ENCODE results near the gene PSORS1C1. TPM values are rescaled to one million over a fixed set of nuclear protein-coding genes. Genes with fewer than 3 reads are reported as not detected.
A peak's percentile ranks its signal among the peaks of the same experiment; 100 is the strongest.
"Not testable (repeated sequence)": the region's sequence is repeated elsewhere in the genome, so short reads cannot be mapped to it uniquely, and the experiment has no call there.

PSORS1C1 gene
- total RNA-seq, 1 donor from 2014 or later, result 5.1 TPM

- no peak for DNase-seq (ENCODE audit: low read depth)
Measured at GRCh38 chr6:31178143-31179041, 63.8 kb downstream of the PSORS1C1 start.

- no peak for DNase-seq (ENCODE audit: low read depth)
Measured at GRCh38 chr6:31179042-31179386, 64.4 kb downstream of the PSORS1C1 start.

DNA sequence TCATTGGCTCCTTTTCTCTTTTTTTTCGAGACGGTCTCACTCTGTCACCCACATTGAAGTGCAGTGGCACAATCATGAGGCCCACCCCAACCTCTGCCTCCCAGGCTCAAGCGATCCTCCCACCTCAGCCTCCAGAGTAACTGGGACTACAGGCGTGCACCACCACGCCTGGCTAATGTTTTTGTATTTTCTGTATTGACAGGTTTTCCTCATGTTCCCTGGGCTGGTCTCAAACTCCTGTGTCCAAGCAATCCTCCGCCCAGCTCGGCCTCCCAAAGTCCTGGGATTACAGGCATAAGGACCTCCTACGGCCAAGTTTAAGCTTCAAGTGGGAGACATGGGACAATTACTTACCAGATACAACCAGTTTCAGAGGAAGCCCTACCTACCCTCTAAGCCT is 65.3 kb downstream of the PSORS1C1 start:
- DNase-seq (ENCODE audit: low read depth), result no peak

GRCh38 chr6:31180500-31180899 is 65.9 kb downstream of the PSORS1C1 start:
- DNase-seq (ENCODE audit: low read depth), result no peak

GRCh38 chr6:31183287-31183686 is 68.7 kb downstream of the PSORS1C1 start:
- not testable (repeated sequence) for DNase-seq (ENCODE audit: low read depth)

- not testable (repeated sequence) for DNase-seq (ENCODE audit: low read depth)
Measured at GRCh38 chr6:31183859-31184258, 69.3 kb downstream of the PSORS1C1 start.

- DNase-seq (ENCODE audit: low read depth), result not testable (repeated sequence)
Measured at GRCh38 chr6:31185695-31186051, 71.1 kb downstream of the PSORS1C1 start.

DNA sequence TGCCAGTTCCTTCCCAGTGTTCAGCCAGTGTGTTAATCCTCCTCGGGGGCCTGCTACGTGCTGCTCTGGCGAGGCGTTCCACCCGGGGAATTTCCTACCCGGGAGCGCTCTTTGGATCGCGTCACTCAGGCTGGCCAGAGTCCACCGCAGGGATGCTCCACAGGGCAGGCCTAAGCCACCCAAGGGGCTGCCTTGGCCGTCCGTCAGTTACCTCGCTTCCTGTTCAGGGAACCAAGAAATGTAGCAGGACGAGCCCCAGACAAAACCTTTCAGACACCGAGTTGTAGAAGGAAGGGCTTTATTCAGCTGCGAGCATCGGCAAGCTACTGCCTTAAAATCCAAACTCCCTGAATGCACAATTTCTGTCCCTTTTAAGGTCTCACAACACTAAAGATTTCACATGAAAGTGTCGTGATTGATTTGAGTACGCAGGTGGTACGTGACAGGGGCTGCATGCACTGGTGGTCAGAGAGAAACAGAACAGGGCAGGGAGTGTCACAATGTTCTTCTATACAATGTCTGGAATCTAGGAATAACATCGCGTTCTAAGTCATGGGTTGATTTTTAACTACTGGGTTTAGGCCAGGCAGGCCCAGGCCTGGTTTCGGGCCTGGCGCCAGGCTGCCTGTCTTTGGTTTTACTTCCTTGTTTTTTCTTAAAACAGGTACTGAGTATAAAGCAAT is 71.6 kb downstream of the PSORS1C1 start:
- peak; percentile 87 for DNase-seq (ENCODE audit: low read depth)

DNA sequence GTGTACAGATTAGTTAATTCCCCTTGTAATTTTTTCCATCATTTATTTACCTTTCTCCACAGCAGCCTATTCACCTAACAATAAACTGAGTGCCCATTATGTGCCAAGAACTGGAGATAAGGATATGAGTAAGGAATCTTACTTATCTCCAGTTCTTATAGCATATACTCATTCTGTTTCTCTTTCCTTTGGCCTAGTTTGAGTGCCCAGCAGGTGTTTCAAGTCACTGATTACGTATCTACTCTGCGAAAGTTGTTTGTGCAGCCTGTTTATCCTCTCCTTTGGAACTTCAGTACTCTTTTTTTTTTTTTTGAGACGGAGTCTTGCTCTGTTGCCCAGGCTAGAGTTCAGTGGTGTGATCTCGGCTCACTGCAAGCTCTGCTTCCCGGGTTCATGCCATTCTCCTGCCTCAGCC is 73.2 kb downstream of the PSORS1C1 start:
- DNase-seq (ENCODE audit: low read depth), result peak; percentile 80

- not testable (repeated sequence) for DNase-seq (ENCODE audit: low read depth)
Measured at GRCh38 chr6:31189223-31189622, 74.6 kb downstream of the PSORS1C1 start.

Other genes starting within 250 kb of the PSORS1C1 start
- gene DDR1, start 230.3 kb upstream of the PSORS1C1 start, total RNA-seq, result 165 and 197 TPM in 2 replicates
- gene GTF2H4, start 206.6 kb upstream of the PSORS1C1 start, total RNA-seq, result 17.2 and 24.2 TPM in 2 replicates
- 47.5 and 144 TPM in 2 replicates for gene VARS2, start 200.6 kb upstream of the PSORS1C1 start, total RNA-seq
- gene SFTA2, start 182.6 kb upstream of the PSORS1C1 start, total RNA-seq, result 1.9 TPM in 1 of 2 replicates, not detected in the other
- gene MUCL3, start 173.8 kb upstream of the PSORS1C1 start, total RNA-seq, result 0.17 TPM in 1 of 2 replicates, not detected in the other
- not detected in 2 replicates for gene MUC21, start 131.1 kb upstream of the PSORS1C1 start, total RNA-seq
- gene MUC22, start 104.3 kb upstream of the PSORS1C1 start, total RNA-seq, result 0.15 TPM in 1 of 2 replicates, not detected in the other
- 1.4 TPM in 1 of 2 replicates, not detected in the other for gene C6orf15, start 2.2 kb upstream of the PSORS1C1 start, total RNA-seq
- gene CDSN, start 5.6 kb downstream of the PSORS1C1 start, total RNA-seq, result under 0.01 and 0.05 TPM in 2 replicates
- not detected in 2 replicates for gene PSORS1C2, start 24.3 kb downstream of the PSORS1C1 start, total RNA-seq
- 12.9 and 21.0 TPM in 2 replicates for gene CCHCR1, start 43.0 kb downstream of the PSORS1C1 start, total RNA-seq
- gene TCF19, start 43.8 kb downstream of the PSORS1C1 start, total RNA-seq, result 2.2 and 10.8 TPM in 2 replicates
- gene POU5F1, start 55.9 kb downstream of the PSORS1C1 start, total RNA-seq, result 6.6 and 11.3 TPM in 2 replicates
- gene HLA-C, start 157.3 kb downstream of the PSORS1C1 start, total RNA-seq, result 140 and 532 TPM in 2 replicates
- 208 and 644 TPM in 2 replicates for gene HLA-B, start 242.4 kb downstream of the PSORS1C1 start, total RNA-seq